ENCODE measurements around the gene UBAC1. TPM values are rescaled to one million over a fixed set of nuclear protein-coding genes. Genes with fewer than 3 reads are reported as not detected.

Gene UBAC1
- total RNA-seq, 1 donor from 2014 or later = 57.9 TPM

- Histone ChIP-seq H3K27ac (peak overlapping the region; percentile 61), H3K36me3 (no peaks in the 10 kb centered on the region)
- intact Hi-C loops (cut with DNase I) = loop anchor here (2.0 kb wide), 1 partner anchor 19 kb away; no protein-coding TSS in a partner anchor
Observed at GRCh38 chr9:135993765-135994500, 32.8 kb upstream of the UBAC1 start.

GRCh38 chr9:135993409-135993742 is 32.2 kb upstream of the UBAC1 start:
- Histone ChIP-seq H3K4me3 (peak overlapping the region in 1 of 2 donors; percentile 41), H3K27me3 (no peaks in the 10 kb centered on the region), H3K9me3 (no peaks in the 10 kb centered on the region), H3K27ac (peak overlapping the region; percentile 61), H3K36me3 (no peaks in the 10 kb centered on the region), H3K4me1 (peaks cover 35% of the 10 kb centered on the region)
- TF ChIP-seq, protein P1, sequence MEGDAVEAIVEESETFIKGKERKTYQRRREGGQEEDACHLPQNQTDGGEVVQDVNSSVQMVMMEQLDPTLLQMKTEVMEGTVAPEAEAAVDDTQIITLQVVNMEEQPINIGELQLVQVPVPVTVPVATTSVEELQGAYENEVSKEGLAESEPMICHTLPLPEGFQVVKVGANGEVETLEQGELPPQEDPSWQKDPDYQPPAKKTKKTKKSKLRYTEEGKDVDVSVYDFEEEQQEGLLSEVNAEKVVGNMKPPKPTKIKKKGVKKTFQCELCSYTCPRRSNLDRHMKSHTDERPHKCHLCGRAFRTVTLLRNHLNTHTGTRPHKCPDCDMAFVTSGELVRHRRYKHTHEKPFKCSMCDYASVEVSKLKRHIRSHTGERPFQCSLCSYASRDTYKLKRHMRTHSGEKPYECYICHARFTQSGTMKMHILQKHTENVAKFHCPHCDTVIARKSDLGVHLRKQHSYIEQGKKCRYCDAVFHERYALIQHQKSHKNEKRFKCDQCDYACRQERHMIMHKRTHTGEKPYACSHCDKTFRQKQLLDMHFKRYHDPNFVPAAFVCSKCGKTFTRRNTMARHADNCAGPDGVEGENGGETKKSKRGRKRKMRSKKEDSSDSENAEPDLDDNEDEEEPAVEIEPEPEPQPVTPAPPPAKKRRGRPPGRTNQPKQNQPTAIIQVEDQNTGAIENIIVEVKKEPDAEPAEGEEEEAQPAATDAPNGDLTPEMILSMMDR (IDR thresholded peaks at IDR 0.05) = no peak
- TF ChIP-seq POLR2A (IDR thresholded peaks at IDR 0.05) (no peak), POLR2AphosphoS5 (IDR thresholded peaks at IDR 0.05; ENCODE audit: insufficient read depth in 1 of 2, low read depth in 1 of 2) (no peak)
- no peak for DNase-seq (ENCODE audit: extremely low spot score in 2 of 2)
- intact Hi-C loops (cut with DNase I) = loop anchor here (2.0 kb wide), 1 partner anchor 19 kb away; no protein-coding TSS in a partner anchor

More at GRCh38 chr9:135993765-135994500, 32.8 kb upstream of the UBAC1 start:
- H3K9me3 ChIP-seq = no peaks in the 10 kb centered on the region
- DNase-seq (ENCODE audit: extremely low spot score in 2 of 2) = no peak
- H3K4me3 ChIP-seq = no peak overlapping the region
- H3K27me3 ChIP-seq = no peaks in the 10 kb centered on the region
- H3K4me1 ChIP-seq = peaks cover 35% of the 10 kb centered on the region
- TF ChIP-seq, protein P1 (IDR thresholded peaks at IDR 0.05) = no peak
- TF ChIP-seq POLR2AphosphoS5 (IDR thresholded peaks at IDR 0.05; ENCODE audit: insufficient read depth in 1 of 2, low read depth in 1 of 2) (no peak), POLR2A (IDR thresholded peaks at IDR 0.05) (no peak)

GRCh38 chr9:135992486-135993408 is 31.6 kb upstream of the UBAC1 start:
- H3K9me3 ChIP-seq = no peaks in the 10 kb centered on the region
- TF ChIP-seq POLR2AphosphoS5 (IDR thresholded peaks at IDR 0.05; ENCODE audit: insufficient read depth in 1 of 2, low read depth in 1 of 2) (peak; percentile 33 to 73), POLR2A (IDR thresholded peaks at IDR 0.05) (no peak)
- no peak for DNase-seq (ENCODE audit: extremely low spot score in 2 of 2)
- intact Hi-C loops (cut with DNase I) = loop anchor here (2.0 kb wide), 1 partner anchor 20 kb away; no protein-coding TSS in a partner anchor
- peak overlapping the region; percentile 61 for H3K27ac ChIP-seq
- peak overlapping the region; percentile 23 to 41 for H3K4me3 ChIP-seq
- H3K4me1 ChIP-seq = peaks cover 35% of the 10 kb centered on the region
- no peaks in the 10 kb centered on the region for H3K36me3 ChIP-seq
- H3K27me3 ChIP-seq = no peaks in the 10 kb centered on the region

DNA sequence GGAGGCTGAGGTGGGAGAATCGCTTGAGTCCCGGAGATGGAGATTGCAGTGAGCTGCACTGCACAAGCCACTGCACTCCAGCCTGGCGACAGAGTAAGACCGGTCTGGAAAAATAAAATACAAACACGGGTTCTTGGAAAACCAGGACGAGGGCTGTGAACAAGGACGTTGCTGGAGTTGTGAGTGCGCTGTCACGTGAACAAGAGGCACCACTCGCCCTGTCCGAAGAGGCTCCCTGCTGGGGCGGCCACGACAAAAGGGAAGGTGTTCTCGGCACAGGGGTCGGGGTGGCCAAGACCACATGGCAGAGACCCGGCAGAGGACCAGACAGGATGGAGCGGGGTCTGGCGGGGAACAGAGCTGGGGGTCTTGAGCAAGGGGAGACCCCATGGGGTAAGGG is 30.6 kb upstream of the UBAC1 start:
- Histone ChIP-seq H3K4me3 (no peak overlapping the region), H3K27ac (peak overlapping the region; percentile 61), H3K27me3 (no peaks in the 10 kb centered on the region), H3K36me3 (no peaks in the 10 kb centered on the region), H3K9me3 (no peaks in the 10 kb centered on the region), H3K4me1 (peaks cover 35% of the 10 kb centered on the region)
- TF ChIP-seq, protein P1 (IDR thresholded peaks at IDR 0.05) = no peak
- TF ChIP-seq POLR2AphosphoS5 (IDR thresholded peaks at IDR 0.05; ENCODE audit: insufficient read depth in 1 of 2, low read depth in 1 of 2) (no peak), POLR2A (IDR thresholded peaks at IDR 0.05) (no peak)
- intact Hi-C loops (cut with DNase I) = loop anchor here (2.0 kb wide), 1 partner anchor 21 kb away; no protein-coding TSS in a partner anchor
- DNase-seq (ENCODE audit: extremely low spot score in 2 of 2) = no peak

Measured in vagina (tissue), 2 donors.